HG02588 (cell line): ENCODE results near the gene DNAAF9.

ENCODE experiments used
- ATAC-seq: cut with Tn5 transposase; IDR thresholded peaks from one replicate; pipeline ENCODE4 v1.9.1; 2021; ENCODE audit warnings: mild to moderate bottlenecking, moderate library complexity; ENCODE audit not compliant: unreplicated experiment

The DNAAF9 gene

GRCh38 chr20:3378138-3378537 lies 29.3 kb downstream of the DNAAF9 start:
- ATAC-seq: no peak

- ATAC-seq: no peak
Measured at GRCh38 chr20:3377644-3378043, 29.8 kb downstream of the DNAAF9 start.

- no peak for ATAC-seq
Measured at GRCh38 chr20:3374296-3374695, 33.2 kb downstream of the DNAAF9 start.

- no peak for ATAC-seq
Measured at GRCh38 chr20:3371754-3372153, 35.7 kb downstream of the DNAAF9 start.

- ATAC-seq: no peak
Measured at GRCh38 chr20:3367089-3367488, 40.4 kb downstream of the DNAAF9 start.

- no peak for ATAC-seq
Measured at GRCh38 chr20:3364323-3365013, 43.0 kb downstream of the DNAAF9 start.

GRCh38 chr20:3360752-3361151 lies 46.7 kb downstream of the DNAAF9 start:
- ATAC-seq: no peak

- no peak for ATAC-seq
Measured at GRCh38 chr20:3358676-3359340, 48.7 kb downstream of the DNAAF9 start.
